ENCODE results near the gene TMUB2. TPM values are rescaled to one million over a fixed set of nuclear protein-coding genes. Genes with fewer than 3 reads are reported as not detected.

Gene TMUB2
- total and polyA plus RNA-seq, 2 of the 13 experiments (the other 11 are each of a cell fraction or from before 2014, with no cell fraction given): 26.9 to 50.8 TPM

- Histone ChIP-seq H3K79me2 (ENCODE audit: insufficient read depth, low read length) (peaks cover 14% of the 10 kb centered on the region), H3K4me3 (replicated peaks in 1 of 3; ENCODE audit: insufficient read depth in 1 of 3, low read depth in 2 of 3, low read length in 3 of 3) (no peak overlapping the region), H3K9ac (ENCODE audit: insufficient read depth, low read depth, low read length) (no peak overlapping the region), H3K4me1 (ENCODE audit: insufficient read depth, low read length) (peaks cover 14% of the 10 kb centered on the region), H3K27ac (ENCODE audit: extremely low read length, insufficient read depth, low read length) (peak overlapping the region; percentile 22), H3K36me3 (replicated peaks in 1 of 2; ENCODE audit: control insufficient read depth in 1 of 2, insufficient read depth in 2 of 2, low read length in 2 of 2) (peaks cover 19 to 58% of the 10 kb centered on the region in 2 experiments), H3K9me3 (ENCODE audit: low read length) (no peaks in the 10 kb centered on the region), H3K27me3 (ENCODE audit: control insufficient read depth in 1 of 2, insufficient read depth in 2 of 2, low read length in 2 of 2) (no peaks in the 10 kb centered on the region), H2AFZ (ENCODE audit: low read length) (no peak overlapping the region), H3K4me2 (ENCODE audit: low read depth, low read length) (no peak overlapping the region), H4K20me1 (ENCODE audit: insufficient read depth, low read length) (0 out of 2 replicates have a peak, but pooled peaks cover 6% of the 10 kb centered on the region)
- peak; percentile 5; the same call in 1 of the 3 replicates for ATAC-seq
- no peak for FAIRE-seq
- 99% methylated on average over 9 of the region's 14 CpGs for WGBS (ENCODE audit: low lambda C conversion rate)
- ChIA-PET CTCF (ENCODE audit: low intra/inter-chr PET ratio, low total read pairs) (no interaction called here), POLR2A (interaction anchor here (1.0 kb wide), 1 partner anchor 28 kb away, joined by 3 read pairs; no protein-coding TSS in a partner anchor)
- intact Hi-C loops (cut with micrococcal nuclease; ENCODE audit: unreplicated experiment) (no loop called here), in situ Hi-C loops (cut with HindIII; ENCODE audit: extremely low pct_ligation_motif_present, low pct_unique_long_range_greater_than_20kb) (no loop called here)
- BruUV-seq (replicated peaks): no TSS peak
- TF ChIP-seq HNRNPL (IDR thresholded peaks at IDR 0.05; ENCODE audit: low read depth, low read length): 0 out of 2 replicates have a peak, but pooled peaks have one; percentile 45
- TF ChIP-seq RBFOX2 (IDR thresholded peaks at IDR 0.05; ENCODE audit: low read depth, low read length): peak; percentile 59
- peak; percentile 13; the same call in 1 of the 2 replicates for TF ChIP-seq SSRP1 (CRISPR knock-in tag; IDR thresholded peaks at IDR 0.05)
- TF ChIP-seq HNRNPLL (IDR thresholded peaks at IDR 0.05; ENCODE audit: low read depth, low read length, poor library complexity, severe bottlenecking): no peak
- peak; percentile 79 for TF ChIP-seq AGO2 (optimal IDR thresholded peaks at IDR 0.05; ENCODE audit: low read depth, low read length)
- no peak for DNase-seq (ENCODE audit: low spot score)
Measured at GRCh38 chr17:44193326-44194084, 6.7 kb downstream of the TMUB2 start.

- H2AFZ ChIP-seq (ENCODE audit: low read length): no peak overlapping the region
- DNase-seq (ENCODE audit: low spot score) (no peak), ATAC-seq (no peak), FAIRE-seq (no peak)
- ChIA-PET CTCF (ENCODE audit: low intra/inter-chr PET ratio, low total read pairs) (no interaction called here), POLR2A (interaction anchor here (1.6 to 4.1 kb wide), 2 partner anchors 12 to 21 kb away, joined by 6 to 71 read pairs; partner anchors contain the start of gene TMUB2)
- H3K4me2 ChIP-seq (ENCODE audit: low read depth, low read length): no peak overlapping the region
- no peak overlapping the region for H3K4me3 ChIP-seq (replicated peaks in 1 of 3; ENCODE audit: insufficient read depth in 1 of 3, low read depth in 2 of 3, low read length in 3 of 3)
- no peak overlapping the region for H3K27ac ChIP-seq (ENCODE audit: extremely low read length, insufficient read depth, low read length)
- intact Hi-C loops (cut with micrococcal nuclease; ENCODE audit: unreplicated experiment) (no loop called here), in situ Hi-C loops (cut with HindIII; ENCODE audit: extremely low pct_ligation_motif_present, low pct_unique_long_range_greater_than_20kb) (no loop called here)
- peaks cover 23% of the 10 kb centered on the region for H3K4me1 ChIP-seq (ENCODE audit: insufficient read depth, low read length)
- H3K9ac ChIP-seq (ENCODE audit: insufficient read depth, low read depth, low read length): no peak overlapping the region
- 96% methylated on average over 15 of the region's 15 CpGs for WGBS (ENCODE audit: low lambda C conversion rate)
- peaks cover 19 to 45% of the 10 kb centered on the region in 2 experiments for H3K36me3 ChIP-seq (replicated peaks in 1 of 2; ENCODE audit: control insufficient read depth in 1 of 2, insufficient read depth in 2 of 2, low read length in 2 of 2)
- H3K79me2 ChIP-seq (ENCODE audit: insufficient read depth, low read length): peaks cover 19% of the 10 kb centered on the region
- H3K9me3 ChIP-seq (ENCODE audit: low read length): no peaks in the 10 kb centered on the region
- no peaks in the 10 kb centered on the region; a peak in 1 of 5 replicates for H3K27me3 ChIP-seq (ENCODE audit: control insufficient read depth in 1 of 2, insufficient read depth in 2 of 2, low read length in 2 of 2)
- TF ChIP-seq SYNCRIP (IDR thresholded peaks at IDR 0.05; ENCODE audit: insufficient read depth, low read depth, low read length) (no peak), AGO2 (optimal IDR thresholded peaks at IDR 0.05; ENCODE audit: low read depth, low read length) (peak; percentile 47)
- BruUV-seq (replicated peaks): no TSS peak
- H4K20me1 ChIP-seq (ENCODE audit: insufficient read depth, low read length): 0 out of 2 replicates have a peak, but pooled peaks cover 7% of the 10 kb centered on the region
Measured at GRCh38 chr17:44197107-44197506, 10.3 kb downstream of the TMUB2 start.

Measured in HepG2 (cell line).